ENCODE measurements around the gene PPFIA1. TPM values are rescaled to one million over a fixed set of nuclear protein-coding genes. Genes with fewer than 3 reads are reported as not detected.

The PPFIA1 gene
- total RNA-seq, 2 donors from 2014 or later, result 105 to 118 TPM

- TF ChIP-seq CTCF (conservative IDR thresholded peaks at IDR 0.05), result no peak
- H3K36me3 Mint-ChIP-seq (ENCODE audit: low read depth), result peaks cover 75% of the 10 kb centered on the region
- no peak overlapping the region for H3K4me3 Mint-ChIP-seq
- no peaks in the 10 kb centered on the region for H3K27me3 Mint-ChIP-seq (ENCODE audit: insufficient read depth)
- Histone ChIP-seq H3K27me3 (ENCODE audit: control insufficient read depth, insufficient read depth, low read length, poor library complexity, severe bottlenecking) (no peaks in the 10 kb centered on the region), H3K4me3 (ENCODE audit: low read length) (no peak overlapping the region), H3K27ac (ENCODE audit: low read depth, low read length) (no peak overlapping the region), H3K9me3 (ENCODE audit: control insufficient read depth, low read length) (no peaks in the 10 kb centered on the region), H3K36me3 (ENCODE audit: control insufficient read depth, insufficient read depth, low read length) (peaks cover 83% of the 10 kb centered on the region), H3K4me1 (ENCODE audit: control insufficient read depth, insufficient read depth, low read length) (no peaks in the 10 kb centered on the region), H3K9ac (ENCODE audit: extremely low read depth, low read length, poor library complexity, severe bottlenecking) (no peak overlapping the region)
- DNase-seq, result no peak
- no peaks in the 10 kb centered on the region for H3K9me3 Mint-ChIP-seq
- no peaks in the 10 kb centered on the region for H3K4me1 Mint-ChIP-seq
- WGBS, 2 experiments (ENCODE audit: insufficient coverage in 1 of 2, insufficient read length in 1 of 2), result 92 to 96% methylated on average over 10 to 11 of the region's 11 CpGs
- H3K27ac Mint-ChIP-seq, result no peak overlapping the region
These were observed 73.1 kb downstream of the PPFIA1 start for GRCh38 chr11:70343636-70344035.

- Histone ChIP-seq H3K9me3 (ENCODE audit: control insufficient read depth, low read length) (no peaks in the 10 kb centered on the region), H3K27me3 (ENCODE audit: control insufficient read depth, insufficient read depth, low read length, poor library complexity, severe bottlenecking) (no peaks in the 10 kb centered on the region), H3K4me3 (ENCODE audit: low read length) (no peak overlapping the region), H3K9ac (ENCODE audit: extremely low read depth, low read length, poor library complexity, severe bottlenecking) (no peak overlapping the region), H3K4me1 (ENCODE audit: control insufficient read depth, insufficient read depth, low read length) (no peaks in the 10 kb centered on the region), H3K27ac (ENCODE audit: low read depth, low read length) (no peak overlapping the region), H3K36me3 (ENCODE audit: control insufficient read depth, insufficient read depth, low read length) (peaks cover 89% of the 10 kb centered on the region)
- 94 to 96% methylated on average over 4 to 12 of the region's 12 CpGs for WGBS, 2 experiments (ENCODE audit: insufficient coverage in 1 of 2, insufficient read length in 1 of 2)
- H3K4me3 Mint-ChIP-seq, result no peak overlapping the region
- no peak for DNase-seq
- no peaks in the 10 kb centered on the region for H3K4me1 Mint-ChIP-seq
- no peaks in the 10 kb centered on the region for H3K27me3 Mint-ChIP-seq (ENCODE audit: insufficient read depth)
- TF ChIP-seq CTCF (conservative IDR thresholded peaks at IDR 0.05), result no peak
- no peaks in the 10 kb centered on the region for H3K9me3 Mint-ChIP-seq
- peaks cover 74% of the 10 kb centered on the region for H3K36me3 Mint-ChIP-seq (ENCODE audit: low read depth)
- peak overlapping the region; percentile 62 for H3K27ac Mint-ChIP-seq
These were observed 77.7 kb downstream of the PPFIA1 start for GRCh38 chr11:70348191-70348590.

- Mint-ChIP-seq H3K27ac (no peak overlapping the region), H3K27me3 (ENCODE audit: insufficient read depth) (no peaks in the 10 kb centered on the region), H3K9me3 (no peaks in the 10 kb centered on the region), H3K4me1 (no peaks in the 10 kb centered on the region), H3K36me3 (ENCODE audit: low read depth) (peaks cover 73% of the 10 kb centered on the region), H3K4me3 (no peak overlapping the region)
- no peak for DNase-seq
- no peak for TF ChIP-seq CTCF (conservative IDR thresholded peaks at IDR 0.05)
- no peak overlapping the region for H3K9ac ChIP-seq (ENCODE audit: extremely low read depth, low read length, poor library complexity, severe bottlenecking)
- H3K36me3 ChIP-seq (ENCODE audit: control insufficient read depth, insufficient read depth, low read length), result peaks cover 89% of the 10 kb centered on the region
- no peak overlapping the region for H3K27ac ChIP-seq (ENCODE audit: low read depth, low read length)
- no peaks in the 10 kb centered on the region for H3K27me3 ChIP-seq (ENCODE audit: control insufficient read depth, insufficient read depth, low read length, poor library complexity, severe bottlenecking)
- H3K4me1 ChIP-seq (ENCODE audit: control insufficient read depth, insufficient read depth, low read length), result no peaks in the 10 kb centered on the region
- H3K4me3 ChIP-seq (ENCODE audit: low read length), result no peak overlapping the region
- WGBS, 2 experiments (ENCODE audit: insufficient coverage in 1 of 2, insufficient read length in 1 of 2), result 88% methylated on average over 1 of the region's 1 CpG; no CpG with 5 or more reads in 1 of the 2 experiments
- no peaks in the 10 kb centered on the region for H3K9me3 ChIP-seq (ENCODE audit: control insufficient read depth, low read length)
These were observed 78.1 kb downstream of the PPFIA1 start for GRCh38 chr11:70348608-70349007.
